HFFc6 (cell line): ENCODE data around the gene ECM1. TPM values are rescaled to one million over a fixed set of nuclear protein-coding genes. Genes with fewer than 3 reads are reported as not detected.

Source experiments
- DNase-seq: peaks from one replicate; pipeline ENCODE4 v3.0.0-alpha.2; 2018
- H3K27ac Mint-ChIP-seq: 2 replicates; pipeline ENCODE4 v1.8.0; 2020; ENCODE audit warnings: mild to moderate bottlenecking, mixed read lengths
- H3K27me3 Mint-ChIP-seq: 2 replicates; pipeline ENCODE4 v1.8.0; 2021; ENCODE audit warnings: mild to moderate bottlenecking, moderate library complexity, mixed read lengths; ENCODE audit not compliant: insufficient read depth
- H3K36me3 Mint-ChIP-seq: 2 replicates; pipeline ENCODE4 v1.8.0; 2021; ENCODE audit warnings: low read depth, mixed read lengths
- H3K4me1 Mint-ChIP-seq: 2 replicates; pipeline ENCODE4 v1.8.0; 2020; ENCODE audit warnings: low read depth, mixed read lengths
- H3K4me3 Mint-ChIP-seq: 2 replicates; pipeline ENCODE4 v1.8.0; 2020; ENCODE audit warnings: mild to moderate bottlenecking, moderate library complexity, mixed read lengths
- H3K9me3 Mint-ChIP-seq: 2 replicates; pipeline ENCODE4 v1.8.0; 2020; ENCODE audit warnings: mild to moderate bottlenecking, mixed read lengths
- total RNA-seq, 6 experiments: library from RNA; stranded (reverse); fragmentation: NEBNext Ultra II Directional; extraction: Animal tissue kit (Norgen Biotek cat#: 25700); gene quantifications; 2 replicates in 1 of 6; 3 replicates in 5 of 6; pipeline ENCODE4 v1.2.3, GENCODE V29; 2021
- TF ChIP-seq, protein P1 (sequence below): fragments of 200-600 bp; sonication (generic); IDR thresholded peaks from 2 replicates; pipeline ENCODE4 v1.5.0; 2021; ENCODE audit warnings: antibody characterized with exemption, mild to moderate bottlenecking

The ECM1 gene
- total RNA-seq, 6 experiments from 2014 or later, result 30.8 to 52.0 (median 46.5) TPM

DNA sequence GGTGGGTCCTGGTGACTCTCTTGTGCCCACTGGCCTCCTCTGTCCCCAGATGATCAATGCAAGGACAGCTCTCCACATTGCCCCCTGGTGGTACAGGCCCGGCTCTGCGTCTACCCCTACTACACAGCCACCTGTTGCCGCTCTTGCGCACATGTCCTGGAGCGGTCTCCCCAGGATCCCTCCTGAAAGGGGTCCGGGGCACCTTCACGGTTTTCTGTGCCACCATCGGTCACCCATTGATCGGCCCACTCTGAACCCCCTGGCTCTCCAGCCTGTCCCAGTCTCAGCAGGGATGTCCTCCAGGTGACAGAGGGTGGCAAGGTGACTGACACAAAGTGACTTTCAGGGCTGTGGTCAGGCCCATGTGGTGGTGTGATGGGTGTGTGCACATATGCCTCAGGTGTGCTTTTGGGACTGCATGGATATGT is 52.1 kb downstream of the ECM1 start:
- DNase-seq, result no peak
- Mint-ChIP-seq H3K4me3 (peak overlapping the region; percentile 39; the same call in 1 of the 2 replicates), H3K4me1 (peaks cover 49% of the 10 kb centered on the region), H3K9me3 (no peaks in the 10 kb centered on the region), H3K27me3 (no peaks in the 10 kb centered on the region; the same call in none of the 2 replicates), H3K27ac (peak overlapping the region; percentile 99; the same call in 1 of the 2 replicates), H3K36me3 (peaks cover 6% of the 10 kb centered on the region)
- TF ChIP-seq, protein P1, sequence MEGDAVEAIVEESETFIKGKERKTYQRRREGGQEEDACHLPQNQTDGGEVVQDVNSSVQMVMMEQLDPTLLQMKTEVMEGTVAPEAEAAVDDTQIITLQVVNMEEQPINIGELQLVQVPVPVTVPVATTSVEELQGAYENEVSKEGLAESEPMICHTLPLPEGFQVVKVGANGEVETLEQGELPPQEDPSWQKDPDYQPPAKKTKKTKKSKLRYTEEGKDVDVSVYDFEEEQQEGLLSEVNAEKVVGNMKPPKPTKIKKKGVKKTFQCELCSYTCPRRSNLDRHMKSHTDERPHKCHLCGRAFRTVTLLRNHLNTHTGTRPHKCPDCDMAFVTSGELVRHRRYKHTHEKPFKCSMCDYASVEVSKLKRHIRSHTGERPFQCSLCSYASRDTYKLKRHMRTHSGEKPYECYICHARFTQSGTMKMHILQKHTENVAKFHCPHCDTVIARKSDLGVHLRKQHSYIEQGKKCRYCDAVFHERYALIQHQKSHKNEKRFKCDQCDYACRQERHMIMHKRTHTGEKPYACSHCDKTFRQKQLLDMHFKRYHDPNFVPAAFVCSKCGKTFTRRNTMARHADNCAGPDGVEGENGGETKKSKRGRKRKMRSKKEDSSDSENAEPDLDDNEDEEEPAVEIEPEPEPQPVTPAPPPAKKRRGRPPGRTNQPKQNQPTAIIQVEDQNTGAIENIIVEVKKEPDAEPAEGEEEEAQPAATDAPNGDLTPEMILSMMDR, result peak; percentile 94

DNA sequence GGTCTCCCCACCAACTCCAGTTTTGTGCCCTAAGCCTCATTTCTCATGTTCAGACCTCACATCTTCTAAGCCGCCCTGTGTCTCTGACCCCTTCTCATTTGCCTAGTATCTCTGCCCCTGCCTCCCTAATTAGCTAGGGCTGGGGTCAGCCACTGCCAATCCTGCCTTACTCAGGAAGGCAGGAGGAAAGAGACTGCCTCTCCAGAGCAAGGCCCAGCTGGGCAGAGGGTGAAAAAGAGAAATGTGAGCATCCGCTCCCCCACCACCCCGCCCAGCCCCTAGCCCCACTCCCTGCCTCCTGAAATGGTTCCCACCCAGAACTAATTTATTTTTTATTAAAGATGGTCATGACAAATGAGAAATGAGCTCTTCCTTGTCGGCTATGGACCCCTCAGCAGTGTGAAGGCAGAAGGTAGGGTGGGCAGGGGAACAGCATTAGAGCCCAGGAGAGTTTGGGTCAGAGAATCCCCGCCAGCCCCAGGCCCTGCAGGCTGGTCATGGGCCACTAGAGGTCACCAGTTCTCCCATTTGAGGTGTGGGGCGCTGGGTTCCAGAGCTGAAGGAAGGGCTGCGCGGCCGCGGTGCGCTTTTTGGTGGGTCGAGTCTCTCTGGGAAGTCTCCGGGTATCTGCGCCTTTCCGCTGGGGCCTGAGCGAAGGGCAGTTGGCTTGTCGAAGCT is 52.8 kb downstream of the ECM1 start:
- TF ChIP-seq, protein P1, result peak; percentile 84
- H3K4me1 Mint-ChIP-seq, result peaks cover 50% of the 10 kb centered on the region

DNA sequence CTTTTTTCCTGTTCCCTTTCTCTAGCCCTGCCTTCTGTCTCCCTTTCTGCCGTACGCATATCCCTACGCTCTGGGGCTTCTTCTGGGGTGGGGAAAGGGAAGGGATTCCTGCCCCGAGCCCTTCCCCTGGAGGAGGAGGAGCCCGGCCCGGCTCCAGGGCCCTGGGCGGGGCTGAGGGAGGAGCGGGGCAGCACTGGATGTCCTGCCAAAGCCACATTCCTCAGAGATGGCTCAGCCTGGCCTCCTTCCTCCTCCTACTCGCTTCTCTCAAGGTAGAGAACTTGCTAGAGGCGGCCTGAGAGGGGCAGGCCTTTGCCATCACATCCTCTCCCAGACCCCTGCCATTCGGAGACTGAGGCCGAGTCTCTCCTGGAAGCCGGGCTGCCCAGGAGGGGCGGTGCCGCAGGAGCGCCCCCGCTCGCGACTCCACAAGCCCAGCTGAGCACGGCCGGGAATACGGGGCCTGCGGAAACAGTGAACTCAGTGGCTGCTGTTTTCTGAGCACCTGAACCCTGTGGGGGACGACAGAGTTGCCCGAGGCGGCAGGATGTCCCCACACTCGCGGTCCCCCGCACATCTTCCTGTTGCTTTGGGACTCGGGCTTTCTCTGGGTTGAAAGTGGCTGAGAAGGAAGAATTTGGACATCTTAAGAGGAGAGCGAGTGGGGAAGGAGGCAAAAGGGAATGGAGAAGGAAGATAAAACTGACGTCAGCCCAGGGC is 53.5 kb downstream of the ECM1 start:
- DNase-seq, result peak; percentile 98
- H3K4me3 Mint-ChIP-seq, result peak overlapping the region; percentile 90
- peak overlapping the region; percentile 99 for H3K27ac Mint-ChIP-seq
- no peaks in the 10 kb centered on the region for H3K9me3 Mint-ChIP-seq
- H3K4me1 Mint-ChIP-seq, result peaks cover 50% of the 10 kb centered on the region
- peaks cover 8% of the 10 kb centered on the region for H3K27me3 Mint-ChIP-seq
- TF ChIP-seq, protein P1, result peak; percentile 35
- no peaks in the 10 kb centered on the region for H3K36me3 Mint-ChIP-seq

More for the DNA sequence above, 52.8 kb downstream of the ECM1 start:
- Mint-ChIP-seq H3K27ac (peak overlapping the region; percentile 99), H3K36me3 (peaks cover under 1% of the 10 kb centered on the region), H3K9me3 (no peaks in the 10 kb centered on the region), H3K27me3 (peaks cover 1% of the 10 kb centered on the region), H3K4me3 (peak overlapping the region; percentile 90)
- DNase-seq, result no peak

DNA sequence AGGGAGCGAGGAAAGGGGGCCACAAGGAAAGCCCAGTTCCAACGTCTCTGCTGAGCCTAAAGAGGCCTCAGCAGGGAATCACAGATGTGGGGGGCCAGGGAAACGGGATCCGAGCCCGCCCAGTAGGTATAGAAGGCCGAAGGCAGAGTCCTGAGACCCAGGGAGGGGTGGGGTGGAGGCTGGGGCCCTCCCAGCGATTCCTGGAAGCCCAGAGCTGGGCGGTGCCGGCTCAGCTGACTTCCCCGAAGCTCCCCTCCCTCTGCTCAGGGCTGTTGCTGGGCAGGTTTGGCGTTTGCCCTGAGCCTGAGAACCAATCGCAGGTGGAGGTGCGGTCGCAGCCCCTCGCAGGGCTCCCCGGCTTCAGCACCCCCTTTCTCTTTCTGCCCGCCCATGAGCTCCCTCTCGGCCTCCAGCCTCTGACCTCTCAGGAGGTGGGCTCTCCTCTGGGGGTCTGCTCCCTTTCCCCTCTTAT is 54.1 kb downstream of the ECM1 start:
- Mint-ChIP-seq H3K36me3 (no peaks in the 10 kb centered on the region), H3K27ac (peak overlapping the region; percentile 99), H3K4me1 (peaks cover 53% of the 10 kb centered on the region), H3K4me3 (peak overlapping the region; percentile 90), H3K27me3 (peaks cover 12% of the 10 kb centered on the region), H3K9me3 (no peaks in the 10 kb centered on the region)
- TF ChIP-seq, protein P1, result no peak
- DNase-seq, result peak; percentile 81

DNA sequence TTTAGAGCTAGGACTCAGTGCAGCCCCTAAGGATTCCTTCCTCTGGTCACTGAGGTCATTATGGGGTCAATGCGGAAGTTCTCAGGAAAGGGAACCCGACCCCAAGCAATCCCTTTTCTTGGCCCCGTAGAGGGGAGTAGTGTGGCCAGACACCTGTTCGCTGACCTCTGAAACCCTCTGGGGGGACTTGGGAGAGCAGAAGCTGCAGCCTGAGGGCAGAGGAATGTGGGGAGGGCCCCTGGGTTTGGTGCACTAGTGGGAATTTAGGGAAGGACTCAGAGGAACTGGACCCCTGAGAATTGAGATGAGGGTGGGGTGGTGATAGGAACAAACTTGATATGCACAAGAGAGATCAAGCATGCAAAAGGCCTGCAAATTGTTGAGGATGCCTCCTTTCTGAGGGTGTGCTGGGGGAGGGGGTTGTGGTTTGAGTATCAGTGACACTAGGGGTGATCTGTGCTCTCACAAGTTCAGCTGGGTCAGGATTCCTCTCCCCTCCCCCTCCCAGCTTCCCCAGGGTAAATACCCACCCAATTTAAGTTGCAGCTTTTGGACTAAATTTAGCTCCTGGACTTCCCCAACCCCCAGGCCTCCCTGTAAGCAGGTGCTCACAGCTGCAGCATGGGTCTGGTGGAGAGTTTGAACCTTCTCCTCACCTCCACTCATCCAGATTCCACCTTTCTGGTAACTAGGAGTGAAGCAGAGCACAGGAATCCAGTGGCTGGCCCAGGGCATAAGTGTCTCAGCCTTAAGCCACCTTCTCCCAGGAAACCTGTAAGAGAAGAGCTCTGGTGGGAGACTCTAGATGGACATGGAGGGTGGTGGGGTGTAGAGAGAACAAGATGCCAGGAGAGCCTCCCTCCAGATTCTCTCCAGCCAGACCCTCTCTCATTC is 54.8 kb downstream of the ECM1 start:
- TF ChIP-seq, protein P1, result no peak
- DNase-seq, result no peak
- peaks cover 19% of the 10 kb centered on the region for H3K27me3 Mint-ChIP-seq
- peak overlapping the region; percentile 99 for H3K27ac Mint-ChIP-seq
- H3K36me3 Mint-ChIP-seq, result no peaks in the 10 kb centered on the region
- H3K4me1 Mint-ChIP-seq, result peaks cover 60% of the 10 kb centered on the region
- H3K4me3 Mint-ChIP-seq, result peak overlapping the region; percentile 90
- H3K9me3 Mint-ChIP-seq, result no peaks in the 10 kb centered on the region; the same call in 1 of the 2 replicates
